Activated CD8-positive, alpha-beta memory T cell treated with anti-CD3 and anti-CD28 coated beads for 24 hours (primary cell): Measurements from ENCODE around the gene CWC27.

Experiments used
- DNase-seq: peaks from one replicate; pipeline ENCODE4 v3.0.0-alpha.2; 2020

The CWC27 gene

GRCh38 chr5:65041296-65042158, 272.8 kb downstream of the CWC27 start:
- DNase-seq, result no peak

GRCh38 chr5:65043843-65044359, 275.2 kb downstream of the CWC27 start:
- DNase-seq, result no peak

- no peak for DNase-seq
Measured at GRCh38 chr5:65047225-65047624, 278.5 kb downstream of the CWC27 start.

- DNase-seq, result no peak
Measured at GRCh38 chr5:65047948-65048690, 279.4 kb downstream of the CWC27 start.

DNA sequence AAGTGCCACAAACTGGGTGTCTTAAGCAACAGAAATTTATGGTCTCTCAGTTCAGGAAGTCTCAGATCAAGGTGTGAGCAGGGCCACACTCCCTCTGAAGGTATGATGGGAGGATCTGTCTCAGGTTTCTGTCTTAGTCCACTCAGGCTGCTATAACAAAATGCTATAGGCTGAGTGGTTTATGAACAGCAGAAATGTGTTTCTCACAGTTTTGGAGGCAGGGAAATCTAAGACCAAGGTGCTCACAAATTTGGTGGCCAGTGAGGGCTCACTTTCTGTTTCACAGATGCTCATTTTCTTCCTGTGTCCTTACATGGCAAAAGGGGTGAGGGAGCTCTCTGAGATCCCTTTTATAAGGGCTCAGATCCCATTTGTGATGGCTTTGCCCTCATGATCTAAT, 281.4 kb downstream of the CWC27 start:
- DNase-seq, result no peak

DNA sequence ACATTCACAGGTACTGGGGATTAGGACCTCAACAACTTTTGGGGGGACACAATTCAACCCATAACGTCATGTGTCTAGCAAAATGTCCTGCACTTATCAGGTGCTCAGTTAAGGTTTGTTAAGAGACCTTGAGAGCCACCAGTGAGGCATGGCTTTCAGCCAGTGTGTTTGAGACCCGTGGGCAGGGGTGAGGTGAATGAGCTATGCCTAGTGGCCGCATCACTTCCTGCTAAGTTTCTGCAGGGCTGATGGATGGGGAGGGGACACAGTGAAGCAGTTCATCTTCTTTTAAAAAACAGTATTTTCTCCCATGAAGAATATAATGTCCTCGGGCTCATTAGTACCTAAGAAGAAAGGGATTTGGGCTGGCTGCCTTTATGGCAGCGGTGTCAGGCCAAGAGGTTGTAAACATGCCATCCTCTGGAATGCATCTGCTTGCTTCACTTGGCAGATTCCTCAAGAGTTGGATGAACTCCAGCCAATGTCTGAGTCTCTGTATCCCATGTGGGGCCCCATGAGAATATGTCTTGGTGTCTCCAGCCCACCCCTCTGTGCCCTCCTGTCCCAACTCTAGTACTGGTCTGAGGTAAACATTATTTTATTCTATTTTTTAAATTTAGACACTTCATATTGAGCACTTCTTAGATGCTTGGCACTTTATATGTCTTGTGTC, 282.2 kb downstream of the CWC27 start:
- DNase-seq, result no peak

- DNase-seq, result no peak
Measured at GRCh38 chr5:65055938-65056337, 287.2 kb downstream of the CWC27 start.

DNA sequence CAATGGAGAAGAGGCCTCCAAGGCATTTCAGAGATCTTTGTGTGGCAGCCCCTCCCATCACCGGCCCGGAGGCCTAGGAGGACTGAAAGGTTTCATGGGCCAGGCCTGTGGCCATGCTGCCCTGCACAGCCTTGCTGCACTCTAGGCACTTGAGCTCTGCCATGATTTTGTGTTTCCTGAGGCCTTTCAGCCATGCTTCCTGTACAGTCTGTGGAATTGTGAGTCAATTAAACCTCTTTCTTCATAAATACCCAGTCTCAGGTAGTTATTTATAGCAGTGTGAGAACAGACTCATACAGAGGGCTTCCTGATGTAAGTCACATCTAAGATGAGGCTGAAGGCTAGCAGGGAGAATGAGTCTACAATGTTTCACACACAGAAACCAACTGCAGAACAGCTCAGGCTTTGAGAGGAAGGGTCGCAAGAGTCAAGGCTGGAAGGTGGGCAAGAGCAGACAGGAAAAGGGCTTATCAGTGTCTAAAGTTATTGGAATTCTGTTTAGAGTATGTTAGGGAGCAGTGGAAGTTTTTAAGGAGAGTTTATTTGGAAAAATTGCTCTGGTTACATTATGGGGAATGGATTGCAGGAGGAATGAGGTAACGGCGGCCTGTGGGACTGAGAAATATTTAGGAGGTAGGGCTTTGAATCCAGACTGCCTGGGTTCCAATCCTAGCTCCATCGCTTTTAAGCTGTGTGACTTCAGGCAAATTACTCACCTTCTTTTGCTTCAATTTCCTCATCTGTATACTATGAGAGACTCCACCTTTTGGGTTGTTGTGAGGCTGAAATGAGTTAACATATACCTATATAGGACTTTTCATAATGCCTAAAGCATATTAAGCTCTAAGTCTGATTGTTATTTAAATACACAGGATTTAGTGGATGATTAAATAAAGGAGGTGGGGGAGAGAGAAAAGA, 291.2 kb downstream of the CWC27 start:
- no peak for DNase-seq

DNA sequence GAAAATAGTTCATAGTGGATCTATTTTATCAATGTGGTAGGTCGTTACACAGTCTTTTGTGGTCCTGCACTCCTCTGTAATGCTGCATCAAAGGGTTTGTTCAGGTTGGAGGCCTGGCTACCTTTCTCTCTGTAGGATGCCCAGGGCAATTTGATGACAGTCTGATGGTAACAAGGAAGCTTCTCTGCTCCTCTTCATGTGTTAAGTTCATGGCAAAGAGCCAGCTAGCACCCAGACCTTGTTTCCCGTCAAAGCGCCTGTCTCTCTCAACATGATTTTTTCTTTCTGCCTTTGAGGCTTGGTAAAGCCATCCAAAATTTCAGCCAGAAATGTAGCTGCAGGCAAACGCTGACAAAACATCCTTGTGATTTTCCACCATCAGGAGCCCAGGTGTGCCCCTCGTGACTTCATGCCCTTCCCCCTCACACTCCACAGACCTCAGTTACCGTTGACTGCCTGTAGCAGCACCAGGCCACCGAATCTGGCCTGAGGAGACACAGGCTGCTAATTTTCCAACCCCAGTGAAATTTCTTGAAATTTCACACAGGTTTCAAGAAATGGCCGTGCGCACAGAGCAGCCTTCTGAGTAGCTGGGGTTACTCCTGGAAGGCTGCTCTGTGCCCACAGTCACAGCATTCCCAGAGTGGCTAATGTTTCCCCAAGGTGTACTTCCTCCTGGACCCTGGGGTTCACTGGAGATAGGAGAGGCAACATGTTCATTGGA, 292.7 kb downstream of the CWC27 start:
- DNase-seq, result no peak

- no peak for DNase-seq
Measured at GRCh38 chr5:65061974-65062353, 293.2 kb downstream of the CWC27 start.

GRCh38 chr5:65062469-65063083, 293.8 kb downstream of the CWC27 start:
- DNase-seq, result no peak

DNA sequence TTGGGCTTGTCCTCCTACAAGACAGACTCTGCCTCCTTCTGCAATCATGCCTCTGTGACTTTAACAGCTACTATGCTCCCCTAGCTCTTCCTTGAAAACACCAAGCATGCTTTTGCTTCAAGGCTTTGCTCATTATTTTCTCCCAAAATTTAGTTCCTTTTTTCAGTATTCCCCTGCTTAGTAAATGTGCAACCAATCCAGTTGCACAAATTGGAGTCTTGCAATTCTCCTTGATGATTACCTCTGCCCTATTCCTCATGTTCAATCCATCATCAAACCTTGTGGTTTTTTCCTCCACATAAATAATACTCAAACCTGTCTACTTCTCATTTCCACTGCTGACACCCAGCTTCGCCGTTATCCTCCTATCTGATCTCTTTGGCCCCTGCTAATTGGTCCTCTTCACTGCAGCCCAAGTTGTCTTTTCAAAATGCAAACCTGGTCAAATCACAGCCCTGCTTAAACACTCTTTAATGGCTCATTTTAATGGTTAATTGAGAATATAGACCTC, 296.3 kb downstream of the CWC27 start:
- no peak for DNase-seq

DNA sequence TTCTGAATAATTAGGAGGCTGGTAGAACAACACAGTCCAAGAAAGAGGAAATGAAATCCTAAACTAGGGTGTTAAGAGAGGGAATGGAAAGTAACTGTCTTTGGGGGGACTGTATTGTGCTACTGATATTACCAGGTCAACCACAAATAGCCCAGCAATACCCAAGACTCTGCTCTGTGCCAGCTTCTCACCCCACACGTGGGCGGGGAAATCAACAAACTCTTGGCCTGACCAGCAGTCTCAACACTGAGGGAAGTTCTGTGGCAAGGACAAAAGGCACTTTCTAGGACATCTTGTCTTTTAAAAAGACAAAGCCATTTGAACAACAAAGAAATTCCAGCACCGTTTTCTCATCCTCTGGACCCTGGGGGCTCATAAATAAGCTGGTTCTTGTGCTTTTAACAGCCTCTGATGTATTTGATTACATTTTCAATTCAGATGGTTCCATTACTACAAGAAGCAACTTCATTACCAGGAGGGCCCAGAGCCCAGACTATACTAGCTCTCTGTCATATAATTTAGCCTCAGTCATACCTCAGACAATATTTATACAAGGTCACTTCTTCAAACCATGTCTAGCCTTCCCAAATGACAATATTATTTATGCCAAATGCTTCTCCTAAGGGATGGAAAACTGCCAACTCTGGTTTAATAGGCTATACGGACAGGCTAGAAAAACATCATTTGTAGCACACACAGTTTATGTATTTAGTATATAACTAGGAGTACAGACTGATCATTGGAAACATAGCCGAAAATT, 297.8 kb downstream of the CWC27 start:
- DNase-seq, result no peak

GRCh38 chr5:65067147-65067506, 298.4 kb downstream of the CWC27 start:
- DNase-seq, result no peak
